Measurements from ENCODE around the gene METAP1. TPM values are rescaled to one million over a fixed set of nuclear protein-coding genes. Genes with fewer than 3 reads are reported as not detected.

Gene METAP1
- total and polyA plus RNA-seq, 2 experiments from 2014 or later: 64.1 to 122 TPM

- Histone ChIP-seq H3K27me3 (ENCODE audit: insufficient read depth) (no peaks in the 10 kb centered on the region), H3K9me2 (ENCODE audit: insufficient read depth) (0 out of 2 replicates have a peak, but pooled peaks cover 2% of the 10 kb centered on the region), H4K20me1 (replicated peaks; ENCODE audit: insufficient read depth) (peaks cover 48% of the 10 kb centered on the region), H3F3A (replicated peaks; ENCODE audit: low read depth) (no peaks in the 10 kb centered on the region; the same call in 1 of the 2 replicates), H3K36me3 (ENCODE audit: insufficient read depth) (no peaks in the 10 kb centered on the region), H3K79me2 (replicated peaks; ENCODE audit: insufficient read depth) (peaks cover 62% of the 10 kb centered on the region), H2AFZ (no peak overlapping the region), H3K27ac (ENCODE audit: low read depth) (no peak overlapping the region), H3K4me1 (ENCODE audit: insufficient read depth) (peaks cover 41% of the 10 kb centered on the region), H3K4me3 (peak overlapping the region; percentile 97), H3K4me2 (peak overlapping the region; percentile 98)
- Mint-ChIP-seq H3K27ac (0 out of 2 replicates have a peak overlapping the region, but pooled peaks have one; percentile 78), H3K27me3 (ENCODE audit: insufficient read depth, low read depth, poor library complexity) (peaks cover 7% of the 10 kb centered on the region), H3K36me3 (ENCODE audit: low read depth) (peaks cover 11% of the 10 kb centered on the region; the same call in 2 of the 3 replicates), H3K4me3 (peak overlapping the region; percentile 86), H3K9me3 (peaks cover 14% of the 10 kb centered on the region; the same call in 2 of the 3 replicates), H3K4me1 (peaks cover 43% of the 10 kb centered on the region)
- no peak for TF ChIP-seq NANOG (IDR thresholded peaks at IDR 0.05; ENCODE audit: borderline replicate concordance)
- TF ChIP-seq EZH2phosphoT487 (IDR thresholded peaks at IDR 0.05; ENCODE audit: unreplicated experiment): no peak
- no peak for TF ChIP-seq ZNF114 (CRISPR knock-in tag; IDR thresholded peaks at IDR 0.05)
- no peak for TF ChIP-seq JUNB (IDR thresholded peaks at IDR 0.05; ENCODE audit: unreplicated experiment)
- no peak for TF ChIP-seq ZNF462 (CRISPR knock-in tag; IDR thresholded peaks at IDR 0.05)
- no peak for TF ChIP-seq ZNF331 (CRISPR knock-in tag; IDR thresholded peaks at IDR 0.05; ENCODE audit: low read depth)
- no peak for TF ChIP-seq REST (IDR thresholded peaks at IDR 0.05; ENCODE audit: unreplicated experiment)
- TF ChIP-seq ETS1 (IDR thresholded peaks at IDR 0.05): no peak
- TF ChIP-seq STAT1 (IDR thresholded peaks at IDR 0.05; ENCODE audit: unreplicated experiment): no peak
- TF ChIP-seq EZH2 (IDR thresholded peaks at IDR 0.05; ENCODE audit: low read depth, unreplicated experiment): no peak
- TF ChIP-seq POLR2AphosphoS5 (IDR thresholded peaks at IDR 0.05; ENCODE audit: low read depth): no peak
- no peak for TF ChIP-seq CTCF (conservative IDR thresholded peaks at IDR 0.05; ENCODE audit: low read depth in 2 of 2)
- no peak for TF ChIP-seq CREB1 (CRISPR knock-in tag; IDR thresholded peaks at IDR 0.05; ENCODE audit: low read depth)
- DNase-seq (ENCODE audit: low spot score) (no peak), ATAC-seq (no peak)
Measured at GRCh38 chr4:98997166-98997565, 1.6 kb downstream of the METAP1 start.

All from GM23338 (cell line).